OCI-LY7 (cell line): ENCODE measurements around the gene PDE2A. TPM values are rescaled to one million over a fixed set of nuclear protein-coding genes. Genes with fewer than 3 reads are reported as not detected.

Source experiments
- BruUV-seq: library from RNA; stranded (reverse); fragments of 400-500 nt; replicated peaks from 2 replicates; lab custom pipeline; 2021; lab: Mats Ljungman, UMichigan
- CTCF ChIA-PET: fragments of 300-600 bp; sonication (Branson Sonifier 250); formaldehyde crosslinking; loops from one replicate; lab custom pipeline; 2022; ENCODE audit warnings: antibody characterized with exemption; ENCODE audit not compliant: unreplicated experiment; lab: Charles Lee
- POLR2A ChIA-PET: fragments of 300-600 bp; sonication (Branson Sonifier 250); formaldehyde crosslinking; loops from one replicate; lab custom pipeline; 2022; ENCODE audit warnings: antibody characterized with exemption; lab: Charles Lee
- DNase-seq: peaks from one replicate; pipeline ENCODE4 v3.0.0-alpha.2; 2015; ENCODE audit warnings: low spot score
- H2AFZ ChIP-seq: fragments of 200-600 bp; sonication (generic), shearing (Covaris generic); 2 replicates; pipeline ENCODE4 v1.6.1; 2014; ENCODE audit warnings: mild to moderate bottlenecking, antibody characterized with exemption, low read length, moderate library complexity
- H3K27ac ChIP-seq: fragments of 200-600 bp; sonication (generic); 2 replicates; pipeline ENCODE4 v1.5.1; 2014; ENCODE audit warnings: mixed run types, low read depth, mild to moderate bottlenecking, moderate library complexity, low read length, inconsistent platforms; ENCODE audit not compliant: poor library complexity, severe bottlenecking
- H3K36me3 ChIP-seq: fragments of 200-600 bp; sonication (generic); 2 replicates; pipeline ENCODE4 v1.6.1; 2014; ENCODE audit warnings: mild to moderate bottlenecking, antibody characterized with exemption, low read length, moderate library complexity, mixed read lengths; ENCODE audit not compliant: insufficient read depth
- H3K4me1 ChIP-seq: fragments of 200-600 bp; sonication (generic); 2 replicates; pipeline ENCODE4 v1.5.1; 2014; ENCODE audit warnings: mild to moderate bottlenecking, low read length; ENCODE audit not compliant: insufficient read depth, poor library complexity, severe bottlenecking
- H3K4me2 ChIP-seq: fragments of 200-600 bp; sonication (generic); 2 replicates; pipeline ENCODE4 v1.6.1; 2014; ENCODE audit warnings: mild to moderate bottlenecking, low read length
- H3K4me3 ChIP-seq: fragments of 200-600 bp; sonication (generic); 2 replicates; pipeline ENCODE4 v1.5.1; 2014; ENCODE audit warnings: mild to moderate bottlenecking, low read depth, low read length; ENCODE audit not compliant: poor library complexity, severe bottlenecking
- H3K79me2 ChIP-seq: fragments of 200-600 bp; sonication (generic); 2 replicates; pipeline ENCODE4 v1.6.1; 2016; ENCODE audit warnings: low read depth, mild to moderate bottlenecking, low read length, moderate library complexity, mixed read lengths; ENCODE audit not compliant: insufficient read depth
- H3K9me2 ChIP-seq: fragments of 200-600 bp; sonication (generic); 2 replicates; pipeline ENCODE4 v1.6.1; 2016; ENCODE audit warnings: mild to moderate bottlenecking, low read length, mixed read lengths; ENCODE audit not compliant: insufficient read depth
- H3K9me3 ChIP-seq: fragments of 200-600 bp; sonication (generic); 2 replicates; pipeline ENCODE4 v1.6.1; 2014; ENCODE audit warnings: mild to moderate bottlenecking, mixed run types, low read length, mixed read lengths
- H4K20me1 ChIP-seq: fragments of 200-600 bp; sonication (generic); 2 replicates; pipeline ENCODE4 v1.6.1; 2014; ENCODE audit warnings: mild to moderate bottlenecking, antibody characterized with exemption, low read length, moderate library complexity, mixed read lengths; ENCODE audit not compliant: insufficient read depth
- EZH2phosphoT487 ChIP-seq: fragments of 200-600 bp; sonication (generic); IDR thresholded peaks from 2 replicates; pipeline ENCODE4 v1.6.1; 2018; ENCODE audit warnings: low read depth, borderline replicate concordance, mild to moderate bottlenecking, mixed run types, antibody characterized with exemption, low read length, moderate library complexity, mixed read lengths
- intact Hi-C: fragments of 100-400 bp; cut with micrococcal nuclease; formaldehyde crosslinking; loops from one replicate; pipeline ENCODE4 v1.10.0; 2022; ENCODE audit not compliant: unreplicated experiment
- total RNA-seq, 2 experiments: library from RNA; depleted of rRNA in 1 of 2; stranded (reverse); fragments of >200 nt in 1 of 2; shearing (Covaris generic) in 1 of 2; gene quantifications; 2 replicates each; pipeline ENCODE4 v1.2.3, GENCODE V29; 2014 to 2022
- TF ChIP-seq, protein P1 (sequence below): fragments of 200-600 bp; sonication (generic); conservative IDR thresholded peaks from 2 replicates; pipeline ENCODE4 v1.5.1; 2014; ENCODE audit warnings: mild to moderate bottlenecking, antibody characterized with exemption, low read length, moderate library complexity, mixed read lengths

The PDE2A gene
- total RNA-seq, 2 experiments from 2014 or later = 0.68 TPM; not detected in 1

DNA sequence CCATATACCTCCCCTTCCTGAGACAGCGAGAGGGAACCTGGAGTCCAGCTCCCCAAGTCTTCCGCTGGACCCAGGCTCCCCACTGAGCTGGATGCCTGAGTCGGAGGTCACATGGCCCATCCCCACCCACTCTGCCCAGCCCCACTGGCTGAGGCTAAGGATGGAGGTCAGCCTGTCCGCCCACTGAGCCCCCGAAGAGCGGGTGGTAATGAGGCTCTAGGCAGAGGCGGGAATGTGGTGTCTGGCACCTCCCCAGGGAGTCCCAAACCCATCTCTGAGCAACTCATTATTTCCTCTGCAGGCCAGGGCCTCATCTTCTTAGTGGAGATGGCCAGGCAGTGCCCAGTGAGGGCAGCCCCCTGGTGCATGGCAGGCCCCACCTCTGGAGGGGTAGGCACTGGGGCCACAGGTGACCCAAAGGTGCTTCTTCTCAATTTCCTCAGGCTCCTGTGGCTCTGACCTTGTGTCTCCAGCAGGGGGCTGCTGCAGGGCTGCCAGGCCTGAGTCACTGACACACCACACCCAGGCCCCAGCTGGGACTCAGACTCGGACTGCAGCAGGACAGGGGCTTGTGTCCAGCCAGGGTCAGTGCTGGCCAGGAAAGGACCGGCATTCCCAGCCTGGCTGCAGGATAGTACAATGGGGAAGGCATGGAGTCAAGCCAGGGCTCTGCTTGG is 10.2 kb upstream of the PDE2A start:
- H3K36me3 ChIP-seq = peaks cover 9% of the 10 kb centered on the region; the same call in 1 of the 2 replicates
- H4K20me1 ChIP-seq = no peaks in the 10 kb centered on the region
- POLR2A ChIA-PET = interaction anchor here (0.6 kb wide), 1 partner anchor 1313 kb away, joined by 3 read pairs; no protein-coding TSS in a partner anchor

DNA sequence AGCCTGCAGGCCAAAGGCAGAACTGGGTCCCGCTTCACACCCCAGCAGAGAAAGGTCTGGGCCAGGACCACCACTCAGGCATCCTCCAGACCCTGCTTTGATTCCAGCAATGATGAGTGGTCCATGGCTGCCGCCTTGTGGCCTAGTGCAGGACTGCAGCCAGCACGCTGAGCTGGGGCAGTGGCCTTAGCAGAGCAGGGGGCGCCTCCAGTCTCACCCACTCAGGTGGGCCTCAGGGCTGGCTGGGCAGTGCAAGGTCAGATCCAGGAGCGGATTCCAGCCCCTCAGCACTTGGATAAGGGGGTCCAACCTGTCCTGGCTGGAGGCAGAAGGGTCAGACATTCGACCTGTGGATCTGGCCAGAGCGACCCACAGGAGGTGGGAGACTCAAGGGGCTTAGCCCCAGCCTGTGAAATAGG is 9.6 kb upstream of the PDE2A start:
- DNase-seq = peak; percentile 68
- Histone ChIP-seq H3K4me2 (no peak overlapping the region), H3K9me2 (no peaks in the 10 kb centered on the region), H3K4me3 (no peak overlapping the region), H3K4me1 (no peaks in the 10 kb centered on the region), H3K27ac (no peak overlapping the region), H2AFZ (no peak overlapping the region), H4K20me1 (no peaks in the 10 kb centered on the region), H3K36me3 (peaks cover 7% of the 10 kb centered on the region; the same call in 1 of the 2 replicates), H3K9me3 (no peaks in the 10 kb centered on the region), H3K79me2 (no peaks in the 10 kb centered on the region)
- POLR2A ChIA-PET = interaction anchor here (0.6 kb wide), 1 partner anchor 1314 kb away, joined by 3 read pairs; no protein-coding TSS in a partner anchor
- no TSS peak for BruUV-seq
- intact Hi-C loops = loop anchor here (2.0 to 5.0 kb wide), 2 partner anchors 99 to 201 kb away; no protein-coding TSS in a partner anchor
- TF ChIP-seq EZH2phosphoT487 = no peak
- TF ChIP-seq, protein P1, sequence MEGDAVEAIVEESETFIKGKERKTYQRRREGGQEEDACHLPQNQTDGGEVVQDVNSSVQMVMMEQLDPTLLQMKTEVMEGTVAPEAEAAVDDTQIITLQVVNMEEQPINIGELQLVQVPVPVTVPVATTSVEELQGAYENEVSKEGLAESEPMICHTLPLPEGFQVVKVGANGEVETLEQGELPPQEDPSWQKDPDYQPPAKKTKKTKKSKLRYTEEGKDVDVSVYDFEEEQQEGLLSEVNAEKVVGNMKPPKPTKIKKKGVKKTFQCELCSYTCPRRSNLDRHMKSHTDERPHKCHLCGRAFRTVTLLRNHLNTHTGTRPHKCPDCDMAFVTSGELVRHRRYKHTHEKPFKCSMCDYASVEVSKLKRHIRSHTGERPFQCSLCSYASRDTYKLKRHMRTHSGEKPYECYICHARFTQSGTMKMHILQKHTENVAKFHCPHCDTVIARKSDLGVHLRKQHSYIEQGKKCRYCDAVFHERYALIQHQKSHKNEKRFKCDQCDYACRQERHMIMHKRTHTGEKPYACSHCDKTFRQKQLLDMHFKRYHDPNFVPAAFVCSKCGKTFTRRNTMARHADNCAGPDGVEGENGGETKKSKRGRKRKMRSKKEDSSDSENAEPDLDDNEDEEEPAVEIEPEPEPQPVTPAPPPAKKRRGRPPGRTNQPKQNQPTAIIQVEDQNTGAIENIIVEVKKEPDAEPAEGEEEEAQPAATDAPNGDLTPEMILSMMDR = peak; percentile 88
- CTCF ChIA-PET = interaction anchor here (0.5 to 1.5 kb wide), 2 partner anchors 97 to 109 kb away, joined by 3 to 5 read pairs; no protein-coding TSS in a partner anchor

More for the DNA sequence above, 10.2 kb upstream of the PDE2A start:
- no peak for TF ChIP-seq EZH2phosphoT487
- TF ChIP-seq, protein P1 = peak; percentile 78
- DNase-seq = peak; percentile 71
- H3K4me1 ChIP-seq = no peaks in the 10 kb centered on the region
- intact Hi-C loops = loop anchor here (5.0 kb wide), 1 partner anchor 202 kb away; no protein-coding TSS in a partner anchor
- no peak overlapping the region for H3K4me2 ChIP-seq
- H3K27ac ChIP-seq = no peak overlapping the region
- CTCF ChIA-PET = interaction anchor here (0.5 to 1.5 kb wide), 2 partner anchors 97 to 108 kb away, joined by 3 to 5 read pairs; no protein-coding TSS in a partner anchor
- H3K9me2 ChIP-seq = no peaks in the 10 kb centered on the region
- BruUV-seq = no TSS peak
- H3K79me2 ChIP-seq = no peaks in the 10 kb centered on the region
- no peak overlapping the region for H3K4me3 ChIP-seq
- no peak overlapping the region for H2AFZ ChIP-seq
- no peaks in the 10 kb centered on the region for H3K9me3 ChIP-seq

DNA sequence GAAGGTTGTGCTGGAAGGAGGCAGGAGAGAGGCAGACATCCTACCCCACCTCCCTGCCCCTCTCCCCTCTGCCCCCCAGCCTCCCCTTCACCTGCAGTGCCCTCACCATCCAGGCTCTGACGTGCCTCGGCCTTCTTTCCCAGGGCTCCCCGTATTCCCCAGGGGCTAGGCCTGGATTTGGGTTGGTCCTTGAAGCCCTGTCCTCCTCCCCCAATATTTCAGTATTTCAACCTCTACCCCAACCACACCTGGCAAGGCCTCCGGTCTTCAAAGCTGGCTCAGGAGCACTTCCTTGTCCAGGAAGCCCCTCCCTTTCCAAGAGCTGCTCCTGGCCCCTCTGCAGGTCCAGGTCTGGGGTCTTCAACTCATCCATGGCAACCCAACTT is 8.6 kb upstream of the PDE2A start:
- Histone ChIP-seq H3K4me1 (no peaks in the 10 kb centered on the region), H3K9me2 (no peaks in the 10 kb centered on the region), H3K79me2 (no peaks in the 10 kb centered on the region), H4K20me1 (no peaks in the 10 kb centered on the region), H3K4me2 (no peak overlapping the region), H2AFZ (no peak overlapping the region), H3K36me3 (peaks cover 7% of the 10 kb centered on the region; the same call in 1 of the 2 replicates), H3K4me3 (no peak overlapping the region), H3K9me3 (no peaks in the 10 kb centered on the region), H3K27ac (no peak overlapping the region)
- BruUV-seq = no TSS peak
- ChIA-PET CTCF (no interaction called here), POLR2A (no interaction called here)
- no peak for DNase-seq
- intact Hi-C loops = loop anchor here (2.0 to 5.0 kb wide), 2 partner anchors 98 to 201 kb away; no protein-coding TSS in a partner anchor
- no peak for TF ChIP-seq EZH2phosphoT487
- TF ChIP-seq, protein P1 = no peak
